H1 (cell line): ENCODE results near the gene NBAS. TPM values are rescaled to one million over a fixed set of nuclear protein-coding genes. Genes with fewer than 3 reads are reported as not detected.

Source experiments
- CTCF ChIA-PET: fragments of 300-600 bp; sonication (Branson Sonifier 250); formaldehyde crosslinking; loops from one replicate; lab custom pipeline; 2021; ENCODE audit not compliant: partially characterized antibody; lab: Charles Lee
- POLR2A ChIA-PET: fragments of 300-600 bp; sonication (Branson Sonifier 250); formaldehyde crosslinking; loops from one replicate; lab custom pipeline; 2021; ENCODE audit warnings: inconsistent platforms; ENCODE audit not compliant: partially characterized antibody; lab: Charles Lee
- DNase-seq, 2 experiments: peaks; one replicate each; pipeline versions ENCODE4 v3.0.0 to v3.0.0-alpha.2; 2010 to 2022; ENCODE audit warnings: low spot score in 2 of 2, low read depth in 1 of 2, mixed read lengths in 1 of 2
- FAIRE-seq: peaks from 2 replicates; lab custom pipeline; 2011; peaks lifted over from hg19 to GRCh38; lab: Jason Lieb, UNC
- H2AFZ ChIP-seq: 2 replicates; pipeline ENCODE4 v1.8.1; 2012; ENCODE audit warnings: low read length, inconsistent platforms
- H2AK5ac ChIP-seq: 2 replicates; pipeline ENCODE4 v1.6.1; 2013; ENCODE audit warnings: low read depth, low read length
- H2BK120ac ChIP-seq: replicated peaks from 2 replicates; pipeline ENCODE3; 2013; ENCODE audit warnings: low read depth, low read length, inconsistent platforms
- H2BK12ac ChIP-seq: 2 replicates; pipeline ENCODE4 v1.6.1; 2013; ENCODE audit warnings: low read depth, low read length
- H2BK15ac ChIP-seq: 2 replicates; pipeline ENCODE4 v1.6.1; 2013; ENCODE audit warnings: low read length
- H2BK20ac ChIP-seq: 2 replicates; pipeline ENCODE4 v1.6.1; 2013; ENCODE audit warnings: low read length
- H2BK5ac ChIP-seq: 2 replicates; pipeline ENCODE4 v1.6.1; 2013; ENCODE audit warnings: low read depth, low read length
- H3K14ac ChIP-seq: 2 replicates; pipeline ENCODE4 v1.6.1; 2013; ENCODE audit warnings: inconsistent platforms; ENCODE audit not compliant: insufficient read length
- H3K18ac ChIP-seq: 2 replicates; pipeline ENCODE4 v1.6.1; 2013; ENCODE audit warnings: low read length; ENCODE audit errors: extremely low read depth
- H3K23ac ChIP-seq: 2 replicates; pipeline ENCODE4 v1.6.1; 2013; ENCODE audit warnings: inconsistent platforms; ENCODE audit not compliant: insufficient read length
- H3K23me2 ChIP-seq: 2 replicates; pipeline ENCODE4 v1.6.1; 2013; ENCODE audit warnings: low read depth, low read length
- H3K27ac ChIP-seq: 2 replicates; pipeline ENCODE4 v1.6.1; 2011; ENCODE audit warnings: low read depth, low read length, inconsistent platforms
- H3K27me3 ChIP-seq, 4 experiments: replicated peaks in 1 of 4; 1 replicate in 1 of 4; 2 replicates in 3 of 4; pipeline versions ENCODE4 v1.6.1 to v1.8.1; 2011 to 2013; ENCODE audit warnings: low read length in 3 of 4, mild to moderate bottlenecking in 3 of 4, inconsistent platforms in 2 of 4, mixed read lengths in 2 of 4, moderate library complexity in 1 of 4; ENCODE audit not compliant: control insufficient read depth in 3 of 4, insufficient read depth in 3 of 4; ENCODE audit errors: extremely low read depth in 1 of 4
- H3K36me3 ChIP-seq, 4 experiments: 2 replicates each; pipeline versions ENCODE4 v1.6.1 to v1.8.1; 2011 to 2013; ENCODE audit warnings: mild to moderate bottlenecking in 4 of 4, low read length in 3 of 4, moderate library complexity in 2 of 4, control low read depth in 1 of 4, inconsistent platforms in 1 of 4; ENCODE audit not compliant: insufficient read depth in 4 of 4, control insufficient read depth in 2 of 4
- H3K4ac ChIP-seq: replicated peaks from 2 replicates; pipeline ENCODE3; 2013; ENCODE audit warnings: low read length, low read depth, mixed read lengths, inconsistent platforms; ENCODE audit not compliant: insufficient read length
- H3K4me1 ChIP-seq, 4 experiments: replicated peaks in 1 of 4; 1 replicate in 1 of 4; 2 replicates in 3 of 4; pipeline versions ENCODE4 v1.6.1 to v1.8.1; 2011 to 2013; ENCODE audit warnings: low read length in 3 of 4, inconsistent platforms in 2 of 4, mixed read lengths in 1 of 4; ENCODE audit not compliant: insufficient read depth in 4 of 4, control insufficient read depth in 3 of 4
- H3K4me2 ChIP-seq, 2 experiments: 2 replicates each; pipeline versions ENCODE4 v1.6.1 to v1.8.1; 2011 to 2013; ENCODE audit warnings: low read depth in 2 of 2, low read length in 2 of 2, control low read depth in 1 of 2, inconsistent platforms in 1 of 2, mild to moderate bottlenecking in 1 of 2; ENCODE audit not compliant: insufficient read depth in 1 of 2
- H3K4me3 ChIP-seq, 4 experiments: fragments of 200-600, 300-600 bp in 1 of 4; sonication (generic), shearing (Covaris generic), sonication (Bioruptor Twin) in 1 of 4; 2 replicates each; pipeline versions ENCODE4 v1.5.1 to v1.8.1; 2011 to 2016; ENCODE audit warnings: low read length in 4 of 4, low read depth in 3 of 4, control low read depth in 2 of 4, inconsistent platforms in 2 of 4, mild to moderate bottlenecking in 2 of 4, mixed read lengths in 1 of 4, moderate library complexity in 1 of 4; ENCODE audit not compliant: insufficient read depth in 2 of 4; ENCODE audit errors: extremely low read depth in 1 of 4
- H3K56ac ChIP-seq: replicated peaks from 2 replicates; pipeline ENCODE3; 2013; ENCODE audit warnings: low read depth, mild to moderate bottlenecking, mixed read lengths, low read length, inconsistent platforms; ENCODE audit not compliant: insufficient read length
- H3K79me1 ChIP-seq: 2 replicates; pipeline ENCODE4 v1.6.1; 2013; ENCODE audit warnings: low read depth, low read length, control low read depth
- H3K79me2 ChIP-seq, 2 experiments: 2 replicates each; pipeline versions ENCODE4 v1.6.1 to v1.8.1; 2012 to 2013; ENCODE audit warnings: low read length in 2 of 2, mild to moderate bottlenecking in 2 of 2, inconsistent platforms in 1 of 2; ENCODE audit not compliant: insufficient read depth in 2 of 2, control insufficient read depth in 1 of 2
- H3K9ac ChIP-seq, 4 experiments: replicated peaks in 1 of 4; 1 replicate in 1 of 4; 2 replicates in 3 of 4; pipeline versions ENCODE4 v1.6.1 to v1.8.1; 2011 to 2013; ENCODE audit warnings: low read depth in 3 of 4, low read length in 3 of 4, control low read depth in 2 of 4, mild to moderate bottlenecking in 2 of 4, moderate library complexity in 2 of 4, inconsistent platforms in 1 of 4; ENCODE audit errors: extremely low read depth in 1 of 4
- H3K9me3 ChIP-seq, 2 experiments: 2 replicates each; pipeline versions ENCODE4 v1.6.1 to v1.8.1; 2012 to 2013; ENCODE audit warnings: mild to moderate bottlenecking in 2 of 2, moderate library complexity in 2 of 2, control low read depth in 1 of 2, inconsistent platforms in 1 of 2, low read depth in 1 of 2, low read length in 1 of 2, mixed read lengths in 1 of 2; ENCODE audit not compliant: insufficient read depth in 2 of 2
- H4K20me1 ChIP-seq, 2 experiments: replicated peaks in 1 of 2; 2 replicates each; pipeline versions ENCODE3 to v1.8.1; 2011 to 2013; ENCODE audit warnings: inconsistent platforms in 2 of 2, low read length in 2 of 2, mild to moderate bottlenecking in 1 of 2; ENCODE audit not compliant: insufficient read depth in 2 of 2, control insufficient read depth in 1 of 2
- H4K5ac ChIP-seq: 2 replicates; pipeline ENCODE4 v1.6.1; 2013; ENCODE audit warnings: low read length, low read depth, mixed read lengths, inconsistent platforms; ENCODE audit not compliant: insufficient read length
- H4K8ac ChIP-seq: 2 replicates; pipeline ENCODE4 v1.8.0; 2013; ENCODE audit warnings: mild to moderate bottlenecking, moderate library complexity, low read length, inconsistent platforms; ENCODE audit not compliant: insufficient read depth; ENCODE audit errors: extremely low read depth
- H4K91ac ChIP-seq: replicated peaks from 2 replicates; pipeline ENCODE3; 2013; ENCODE audit warnings: low read length, mixed read lengths, inconsistent platforms; ENCODE audit not compliant: insufficient read length
- BACH1 ChIP-seq: IDR thresholded peaks from 2 replicates; pipeline ENCODE4 v1.6.1; 2012; ENCODE audit warnings: low read length, improper control_type of control experiment
- RNF2 ChIP-seq: fragments of 200-900, 300-1000 bp; sonication (generic); IDR thresholded peaks from 2 replicates; pipeline ENCODE4 v1.7.1; 2016; ENCODE audit warnings: borderline replicate concordance, low read depth, mild to moderate bottlenecking, antibody characterized with exemption, low read length; ENCODE audit not compliant: poor library complexity, severe bottlenecking; ENCODE audit errors: missing control alignments
- TEAD4 ChIP-seq: IDR thresholded peaks from 2 replicates; pipeline ENCODE4 v1.6.1; 2012; ENCODE audit warnings: low read depth, low read length, inconsistent platforms, mixed read lengths
- WGBS, 2 experiments: shearing (Covaris generic) in 1 of 2; methylation state at CpG; one replicate each; pipeline versions ENCODE4 v1.1.6 to v1.1.7; 2013 to 2015; ENCODE audit warnings: low lambda C conversion rate in 2 of 2, mixed read lengths in 2 of 2, inconsistent platforms in 1 of 2, low coverage in 1 of 2, missing lambda C conversion rate in 1 of 2; ENCODE audit not compliant: insufficient replicate concordance in 2 of 2, insufficient coverage in 1 of 2, insufficient read length in 1 of 2; ENCODE audit errors: extremely low coverage in 1 of 2, missing lambda C conversion rate in 1 of 2; 5-methylcytosine and 5-hydroxymethylcytosine counted together
- polyA plus RNA-seq, 7 experiments: library from polyadenylated mRNA; depleted of rRNA in 3 of 7; stranded (reverse) in 5 of 7; unstranded in 2 of 7; fragments of >200 nt in 5 of 7; fragments of 200-250 nt in 2 of 7; gene quantifications; 1 replicate in 5 of 7; 2 replicates in 1 of 7; 4 replicates in 1 of 7; pipeline versions ENCODE4 v1.2.1 to v1.2.3, GENCODE V29; 2011 to 2013; ENCODE audit warnings: missing spikeins in 2 of 7, mixed read lengths in 2 of 7
- total RNA-seq: library from RNA; stranded (reverse); fragmentation: NEBNext Ultra II Directional; extraction: Animal tissue kit (Norgen Biotek cat#: 25700); gene quantifications from 2 replicates; pipeline ENCODE4 v1.2.1, GENCODE V29; 2021

The NBAS gene
- total and polyA plus RNA-seq, 2 of the 8 experiments (the other 6 are each of a cell fraction or from before 2014, with no cell fraction given), result 19.6 to 34.8 TPM

GRCh38 chr2:15279201-15279876, 281.8 kb downstream of the NBAS start:
- H4K5ac ChIP-seq, result no peak overlapping the region
- DNase-seq (no peak), FAIRE-seq (no peak)
- no peak overlapping the region for H2BK120ac ChIP-seq
- H3K56ac ChIP-seq, result no peak overlapping the region
- H3K23ac ChIP-seq, result no peak overlapping the region
- no peak overlapping the region for H3K4me3 ChIP-seq
- H3K9ac ChIP-seq, result no peak overlapping the region
- H3K18ac ChIP-seq, result no peak overlapping the region
- H4K20me1 ChIP-seq, result no peaks in the 10 kb centered on the region
- no peak overlapping the region for H3K4ac ChIP-seq
- H3K79me1 ChIP-seq, result no peaks in the 10 kb centered on the region
- no peak overlapping the region for H2AK5ac ChIP-seq
- no peaks in the 10 kb centered on the region for H3K4me1 ChIP-seq
- no peak overlapping the region for H2BK5ac ChIP-seq
- no peak overlapping the region for H2BK20ac ChIP-seq
- H4K8ac ChIP-seq, result no peak overlapping the region
- no peaks in the 10 kb centered on the region for H3K23me2 ChIP-seq
- H3K27ac ChIP-seq, result no peak overlapping the region
- H3K36me3 ChIP-seq, result peaks cover 0 to 4% (median 0%) of the 10 kb centered on the region in 4 experiments; a peak in 2 of 8 replicates
- H3K9me3 ChIP-seq, result no peaks in the 10 kb centered on the region
- H3K4me2 ChIP-seq, result no peak overlapping the region
- no peak overlapping the region for H4K91ac ChIP-seq
- no peaks in the 10 kb centered on the region for H3K79me2 ChIP-seq
- H2AFZ ChIP-seq, result no peak overlapping the region
- CTCF ChIA-PET, result interaction anchor here (0.9 kb wide), 1 partner anchor 20 kb away, joined by 3 read pairs; no protein-coding TSS in a partner anchor
- TF ChIP-seq RNF2 (no peak), BACH1 (no peak), TEAD4 (no peak)
- H2BK15ac ChIP-seq, result no peak overlapping the region
- POLR2A ChIA-PET, result no interaction called here
- no peak overlapping the region for H2BK12ac ChIP-seq
- no peak overlapping the region for H3K14ac ChIP-seq
- WGBS, 2 experiments, result 100% methylated on average over 2 of the region's 2 CpGs; no CpG with 5 or more reads in 1 of the 2 experiments
- H3K27me3 ChIP-seq, result no peaks in the 10 kb centered on the region
